Caco-2 (cell line): Measurements from ENCODE around the gene SDR42E1. TPM values are rescaled to one million over a fixed set of nuclear protein-coding genes. Genes with fewer than 3 reads are reported as not detected.

Experiments
- BruUV-seq: library from RNA; stranded (reverse); fragments of 400-500 nt; replicated peaks from 2 replicates; lab custom pipeline; 2021; lab: Mats Ljungman, UMichigan
- CTCF ChIA-PET: fragments of 300-600 bp; sonication (Branson Sonifier 250); formaldehyde crosslinking; loops from one replicate; lab custom pipeline; 2022; ENCODE audit warnings: antibody characterized with exemption; lab: Charles Lee
- POLR2A ChIA-PET: fragments of 300-600 bp; sonication (Branson Sonifier 250); formaldehyde crosslinking; loops from one replicate; lab custom pipeline; 2022; ENCODE audit warnings: antibody characterized with exemption; lab: Charles Lee
- DNase-seq, 2 experiments: peaks; one replicate each; pipeline versions ENCODE4 v3.0.0 to v3.0.0-alpha.2; 2020 to 2022
- H3K27me3 ChIP-seq: replicated peaks from 2 replicates; pipeline ENCODE4 v1.6.0; 2011; ENCODE audit warnings: low read length; ENCODE audit not compliant: control insufficient read depth, insufficient read depth
- H3K36me3 ChIP-seq: 2 replicates; pipeline ENCODE4 v1.5.1; 2011; ENCODE audit warnings: low read length; ENCODE audit not compliant: control insufficient read depth, insufficient read depth
- H3K4me1 ChIP-seq: fragments of 250-450 bp; sonication (Bioruptor Pico); 2 replicates; pipeline ENCODE4 v1.5.1; 2020; ENCODE audit warnings: mild to moderate bottlenecking
- H3K4me3 ChIP-seq: 2 replicates; pipeline ENCODE4 v1.5.1; 2011; ENCODE audit warnings: low read depth, mild to moderate bottlenecking, control low read depth, low read length
- H3K9me3 ChIP-seq: fragments of 250-450 bp; sonication (Bioruptor Pico); 2 replicates; pipeline ENCODE4 v1.5.1; 2020; ENCODE audit warnings: mild to moderate bottlenecking, moderate library complexity
- H3K27ac Mint-ChIP-seq: one replicate; pipeline ENCODE4 v1.8.0; 2022; ENCODE audit warnings: mixed read lengths; ENCODE audit not compliant: unreplicated experiment
- H3K27me3 Mint-ChIP-seq: one replicate; pipeline ENCODE4 v1.8.0; 2022; ENCODE audit warnings: mixed read lengths; ENCODE audit not compliant: insufficient read depth, unreplicated experiment
- H3K36me3 Mint-ChIP-seq: one replicate; pipeline ENCODE4 v1.8.0; 2022; ENCODE audit warnings: mild to moderate bottlenecking, mixed read lengths; ENCODE audit not compliant: insufficient read depth, unreplicated experiment
- H3K4me1 Mint-ChIP-seq: one replicate; pipeline ENCODE4 v1.8.0; 2022; ENCODE audit warnings: low read depth, mixed read lengths; ENCODE audit not compliant: unreplicated experiment
- H3K4me3 Mint-ChIP-seq: one replicate; pipeline ENCODE4 v1.8.0; 2022; ENCODE audit warnings: mild to moderate bottlenecking, moderate library complexity, mixed read lengths; ENCODE audit not compliant: unreplicated experiment
- H3K9me3 Mint-ChIP-seq: one replicate; pipeline ENCODE4 v1.8.0; 2022; ENCODE audit warnings: mixed read lengths; ENCODE audit not compliant: unreplicated experiment
- intact Hi-C: fragments of 100-400 bp; cut with micrococcal nuclease; formaldehyde crosslinking; loops from one replicate; pipeline ENCODE4 v1.10.0; 2022; ENCODE audit not compliant: unreplicated experiment
- total RNA-seq: library from RNA; stranded (reverse); gene quantifications from 2 replicates; pipeline ENCODE4 v1.2.3, GENCODE V29; 2022
- TF ChIP-seq, protein P1 (sequence below), 2 experiments: fragments of 200-600 bp in 1 of 2; IDR thresholded peaks; 1 replicate in 1 of 2; 2 replicates in 1 of 2; pipeline versions ENCODE4 v1.5.1 to v1.8.0; 2011 to 2022; ENCODE audit warnings: antibody characterized with exemption in 1 of 2, control low read depth in 1 of 2, inconsistent platforms in 1 of 2, low read depth in 1 of 2, low read length in 1 of 2, mild to moderate bottlenecking in 1 of 2, moderate library complexity in 1 of 2; ENCODE audit not compliant: insufficient read depth in 1 of 2, severe bottlenecking in 1 of 2, unreplicated experiment in 1 of 2

The SDR42E1 gene
- total RNA-seq, 1 experiment from 2014 or later, result 5.3 TPM

- H3K9me3 Mint-ChIP-seq, result peaks cover 2% of the 10 kb centered on the region
- Histone ChIP-seq H3K36me3 (peaks cover 2% of the 10 kb centered on the region; the same call in 1 of the 2 replicates), H3K27me3 (no peaks in the 10 kb centered on the region), H3K9me3 (no peaks in the 10 kb centered on the region), H3K4me3 (no peak overlapping the region), H3K4me1 (peaks cover 47% of the 10 kb centered on the region)
- intact Hi-C loops, result loop anchor here (5.0 kb wide), 1 partner anchor 93 kb away; no protein-coding TSS in a partner anchor
- BruUV-seq, result no TSS peak
- ChIA-PET CTCF (interaction anchor here (1.0 to 1.6 kb wide), 4 partner anchors 9 to 171 kb away, joined by 4 to 16 read pairs (median 8); partner anchors contain the start of gene HSD17B2), POLR2A (interaction anchor here (0.5 to 1.0 kb wide), 3 partner anchors 9 to 112 kb away, joined by 3 to 4 read pairs (median 4); no protein-coding TSS in a partner anchor)
- peak in 1 of 2 experiments; percentile 15 for DNase-seq
- no peak overlapping the region for H3K4me3 Mint-ChIP-seq
- no peak overlapping the region for H3K27ac Mint-ChIP-seq
- H3K27me3 Mint-ChIP-seq, result no peaks in the 10 kb centered on the region
- TF ChIP-seq, protein P1, sequence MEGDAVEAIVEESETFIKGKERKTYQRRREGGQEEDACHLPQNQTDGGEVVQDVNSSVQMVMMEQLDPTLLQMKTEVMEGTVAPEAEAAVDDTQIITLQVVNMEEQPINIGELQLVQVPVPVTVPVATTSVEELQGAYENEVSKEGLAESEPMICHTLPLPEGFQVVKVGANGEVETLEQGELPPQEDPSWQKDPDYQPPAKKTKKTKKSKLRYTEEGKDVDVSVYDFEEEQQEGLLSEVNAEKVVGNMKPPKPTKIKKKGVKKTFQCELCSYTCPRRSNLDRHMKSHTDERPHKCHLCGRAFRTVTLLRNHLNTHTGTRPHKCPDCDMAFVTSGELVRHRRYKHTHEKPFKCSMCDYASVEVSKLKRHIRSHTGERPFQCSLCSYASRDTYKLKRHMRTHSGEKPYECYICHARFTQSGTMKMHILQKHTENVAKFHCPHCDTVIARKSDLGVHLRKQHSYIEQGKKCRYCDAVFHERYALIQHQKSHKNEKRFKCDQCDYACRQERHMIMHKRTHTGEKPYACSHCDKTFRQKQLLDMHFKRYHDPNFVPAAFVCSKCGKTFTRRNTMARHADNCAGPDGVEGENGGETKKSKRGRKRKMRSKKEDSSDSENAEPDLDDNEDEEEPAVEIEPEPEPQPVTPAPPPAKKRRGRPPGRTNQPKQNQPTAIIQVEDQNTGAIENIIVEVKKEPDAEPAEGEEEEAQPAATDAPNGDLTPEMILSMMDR (IDR thresholded peaks at IDR 0.05; ENCODE audit: insufficient read depth in 1 of 2, low read depth in 1 of 2, low read length in 1 of 2, severe bottlenecking in 1 of 2, unreplicated experiment in 1 of 2), result no peak
- H3K4me1 Mint-ChIP-seq, result peaks cover 56% of the 10 kb centered on the region
- peaks cover 6% of the 10 kb centered on the region for H3K36me3 Mint-ChIP-seq
Observed at GRCh38 chr16:82059161-82059982, 48.1 kb upstream of the SDR42E1 start.

- no TSS peak for BruUV-seq
- Histone ChIP-seq H3K4me3 (no peak overlapping the region), H3K36me3 (0 out of 2 replicates have a peak, but pooled peaks cover 2% of the 10 kb centered on the region), H3K27me3 (no peaks in the 10 kb centered on the region), H3K9me3 (no peaks in the 10 kb centered on the region), H3K4me1 (peaks cover 68% of the 10 kb centered on the region)
- intact Hi-C loops, result loop anchor here (5.0 kb wide), 1 partner anchor 96 kb away; no protein-coding TSS in a partner anchor
- peak overlapping the region; percentile 4 for H3K4me3 Mint-ChIP-seq
- H3K27ac Mint-ChIP-seq, result peak overlapping the region; percentile 41
- no peaks in the 10 kb centered on the region for H3K9me3 Mint-ChIP-seq
- ChIA-PET POLR2A (no interaction called here), CTCF (interaction anchor here (0.6 to 0.7 kb wide), 2 partner anchors 24 to 400 kb away, joined by 3 to 4 read pairs; no protein-coding TSS in a partner anchor)
- DNase-seq, result no peak
- no peaks in the 10 kb centered on the region for H3K27me3 Mint-ChIP-seq
- peaks cover 6% of the 10 kb centered on the region for H3K36me3 Mint-ChIP-seq
- TF ChIP-seq, protein P1 (IDR thresholded peaks at IDR 0.05; ENCODE audit: insufficient read depth in 1 of 2, low read depth in 1 of 2, low read length in 1 of 2, severe bottlenecking in 1 of 2, unreplicated experiment in 1 of 2), result no peak
- peaks cover 61% of the 10 kb centered on the region for H3K4me1 Mint-ChIP-seq
Observed at GRCh38 chr16:82056550-82056896, 45.3 kb upstream of the SDR42E1 start.

GRCh38 chr16:82055728-82056549, 44.7 kb upstream of the SDR42E1 start:
- H3K4me3 ChIP-seq, result no peak overlapping the region
- no peaks in the 10 kb centered on the region for H3K9me3 ChIP-seq
- no peaks in the 10 kb centered on the region for H3K9me3 Mint-ChIP-seq
- peak in 1 of 2 experiments; percentile 62 for DNase-seq
- POLR2A ChIA-PET, result no interaction called here
- intact Hi-C loops, result loop anchor here (5.0 kb wide), 1 partner anchor 96 kb away; no protein-coding TSS in a partner anchor
- TF ChIP-seq, protein P1 (IDR thresholded peaks at IDR 0.05; ENCODE audit: insufficient read depth in 1 of 2, low read depth in 1 of 2, low read length in 1 of 2, severe bottlenecking in 1 of 2, unreplicated experiment in 1 of 2), result no peak
- 0 out of 2 replicates have a peak, but pooled peaks cover 2% of the 10 kb centered on the region for H3K36me3 ChIP-seq
- H3K36me3 Mint-ChIP-seq, result peaks cover 6% of the 10 kb centered on the region
- BruUV-seq, result no TSS peak
- peaks cover 73% of the 10 kb centered on the region for H3K4me1 ChIP-seq
- no peaks in the 10 kb centered on the region for H3K27me3 ChIP-seq
- H3K27ac Mint-ChIP-seq, result peak overlapping the region; percentile 41
- H3K4me3 Mint-ChIP-seq, result peak overlapping the region; percentile 4
- peaks cover 67% of the 10 kb centered on the region for H3K4me1 Mint-ChIP-seq
- CTCF ChIA-PET, result interaction anchor here (0.6 to 0.7 kb wide), 2 partner anchors 24 to 400 kb away, joined by 3 to 4 read pairs; no protein-coding TSS in a partner anchor
- no peaks in the 10 kb centered on the region for H3K27me3 Mint-ChIP-seq
